ENCODE measurements around the gene DOP1B.
"Not testable (repeated sequence)": the region's sequence is repeated elsewhere in the genome, so short reads cannot be mapped to it uniquely, and the experiment has no call there.

DOP1B gene

GRCh38 chr21:36178349-36178748 is 21.7 kb downstream of the DOP1B start:
- no peak for DNase-seq

- DNase-seq: no peak
Measured at GRCh38 chr21:36179145-36179544, 22.5 kb downstream of the DOP1B start.

DNA sequence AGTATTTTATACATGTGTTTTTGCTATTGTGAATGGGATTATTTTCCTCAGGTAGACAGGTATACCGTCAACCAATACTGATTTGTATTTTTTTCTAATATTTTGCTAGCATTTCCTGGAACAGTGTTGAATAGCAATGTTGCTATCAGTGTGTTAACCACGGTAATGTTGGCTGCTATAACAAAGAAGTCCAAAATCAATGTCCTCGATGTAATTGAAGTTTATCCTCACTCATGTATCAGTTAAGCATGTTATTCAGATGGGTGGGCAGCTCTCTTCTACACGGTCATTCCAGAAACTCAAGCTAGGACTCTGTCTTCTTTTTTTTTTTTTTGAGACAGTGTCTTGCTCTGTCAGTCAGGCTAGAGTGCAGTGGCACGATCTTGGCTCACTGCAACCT is 24.3 kb downstream of the DOP1B start:
- no peak for DNase-seq

- DNase-seq: no peak
Measured at GRCh38 chr21:36183144-36183795, 26.6 kb downstream of the DOP1B start.

DNA sequence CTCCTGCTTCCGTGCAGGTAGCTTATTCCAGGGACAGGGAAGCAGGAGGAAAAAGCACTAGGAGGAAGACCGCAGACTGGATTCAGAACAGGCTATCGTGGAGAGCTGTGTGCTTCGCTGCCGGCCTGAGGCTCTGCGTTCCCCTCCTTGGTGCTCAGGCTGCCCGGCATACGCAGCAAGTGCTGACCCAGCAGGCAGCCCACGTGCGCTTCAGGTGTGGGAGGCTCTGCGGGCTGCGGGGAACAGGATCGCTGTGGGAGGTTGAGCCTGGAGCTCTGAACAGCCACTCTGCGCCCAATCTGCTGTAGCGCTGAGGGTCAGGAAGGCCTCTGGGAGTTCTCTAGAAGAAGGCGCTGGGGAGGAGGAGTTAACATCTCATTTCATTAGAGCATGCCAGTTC is 27.9 kb downstream of the DOP1B start:
- DNase-seq: no peak

DNA sequence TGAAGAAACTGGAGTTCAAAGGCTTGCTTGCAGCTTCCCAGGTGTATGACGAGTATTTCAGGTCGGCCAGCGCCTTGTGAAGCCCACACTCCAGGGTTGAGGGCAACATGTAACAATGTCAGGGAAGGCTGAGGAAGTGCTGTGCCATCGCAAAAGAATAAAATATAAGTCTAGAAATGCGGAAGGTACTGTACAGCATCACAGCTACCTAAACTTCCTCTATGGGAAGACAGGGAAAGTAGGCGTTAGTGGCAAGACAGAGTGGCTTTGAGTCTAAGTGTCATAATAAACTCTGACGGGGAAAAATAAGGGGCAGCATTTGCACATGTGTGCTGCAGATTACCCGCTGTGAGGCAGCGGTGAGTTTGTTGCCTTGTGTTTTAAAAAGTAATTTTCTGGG is 28.9 kb downstream of the DOP1B start:
- no peak for DNase-seq

GRCh38 chr21:36186081-36186480 is 29.5 kb downstream of the DOP1B start:
- no peak for DNase-seq

- DNase-seq: no peak
Measured at GRCh38 chr21:36186506-36187399, 30.1 kb downstream of the DOP1B start.

DNA sequence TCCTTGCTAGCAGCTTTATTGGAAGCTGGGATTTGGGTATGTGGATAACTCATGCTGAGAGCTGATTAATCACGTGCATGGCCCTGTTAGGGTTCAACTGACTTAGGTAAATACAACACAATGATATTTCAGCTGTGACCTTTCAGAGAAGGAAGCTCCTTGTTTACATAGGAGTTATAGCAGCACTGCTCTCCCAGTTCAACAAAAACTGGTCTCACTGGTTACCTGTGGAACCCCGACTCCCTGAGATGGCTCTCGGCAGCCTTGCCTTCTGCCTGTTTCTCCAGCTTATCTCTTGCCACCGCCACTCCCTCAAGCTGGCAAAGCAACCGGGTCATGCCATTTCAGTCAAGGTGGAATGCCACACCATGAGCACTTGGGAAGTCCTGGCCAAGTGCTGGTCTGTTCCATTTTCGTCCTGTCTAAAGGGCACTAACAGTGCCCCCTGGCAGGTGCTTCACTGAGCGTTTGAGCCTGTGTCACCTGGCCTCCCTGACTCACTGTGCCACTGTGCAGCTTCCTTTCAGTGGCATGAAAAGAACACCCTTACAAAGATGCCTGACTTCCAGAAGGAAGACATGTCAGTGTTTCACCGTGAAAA is 31.6 kb downstream of the DOP1B start:
- no peak for DNase-seq

DNA sequence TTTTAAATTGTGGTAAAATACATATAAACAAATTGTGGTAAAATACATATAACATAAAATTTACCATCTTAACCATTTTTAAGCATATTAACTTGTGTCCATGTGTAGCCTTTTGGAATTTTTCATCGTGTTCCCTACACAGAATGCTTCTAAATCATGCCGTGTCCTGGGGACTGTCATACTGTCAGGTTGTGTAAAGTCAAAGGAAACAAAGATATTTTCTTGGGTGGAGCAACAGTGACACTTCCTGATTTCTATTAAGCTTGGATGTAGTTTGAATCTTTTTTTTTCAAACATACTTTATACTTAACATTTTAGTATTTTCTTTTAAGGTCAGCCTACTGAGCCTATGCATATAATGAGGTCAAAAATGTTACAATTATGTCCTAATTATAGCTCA is 32.3 kb downstream of the DOP1B start:
- peak; percentile 10 for DNase-seq

DNA sequence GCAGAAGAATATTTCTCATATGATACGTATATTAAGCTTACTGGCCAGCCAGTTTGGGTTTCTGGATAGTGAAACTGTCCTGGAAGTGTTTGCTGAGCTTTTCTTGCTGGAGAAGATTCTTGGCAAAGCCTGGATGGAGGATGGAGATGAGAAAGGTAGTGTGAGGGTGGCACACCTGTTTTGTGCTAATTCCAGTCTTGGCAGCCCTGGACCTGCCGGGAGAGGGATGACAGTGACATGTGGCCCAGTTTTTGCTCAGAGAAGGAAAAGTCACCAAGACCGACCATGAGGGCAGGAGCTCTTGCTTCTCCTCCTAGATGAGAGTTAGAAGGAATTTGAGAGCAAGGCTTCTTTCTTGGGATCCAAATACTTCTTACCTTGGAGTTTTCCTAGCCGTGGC is 34.1 kb downstream of the DOP1B start:
- no peak for DNase-seq

GRCh38 chr21:36193200-36193599 is 36.6 kb downstream of the DOP1B start:
- DNase-seq: no peak

GRCh38 chr21:36194024-36194423 is 37.4 kb downstream of the DOP1B start:
- DNase-seq: no peak

- no peak for DNase-seq
Measured at GRCh38 chr21:36195613-36196012, 39.0 kb downstream of the DOP1B start.

- no peak for DNase-seq
Measured at GRCh38 chr21:36199021-36199420, 42.4 kb downstream of the DOP1B start.

DNA sequence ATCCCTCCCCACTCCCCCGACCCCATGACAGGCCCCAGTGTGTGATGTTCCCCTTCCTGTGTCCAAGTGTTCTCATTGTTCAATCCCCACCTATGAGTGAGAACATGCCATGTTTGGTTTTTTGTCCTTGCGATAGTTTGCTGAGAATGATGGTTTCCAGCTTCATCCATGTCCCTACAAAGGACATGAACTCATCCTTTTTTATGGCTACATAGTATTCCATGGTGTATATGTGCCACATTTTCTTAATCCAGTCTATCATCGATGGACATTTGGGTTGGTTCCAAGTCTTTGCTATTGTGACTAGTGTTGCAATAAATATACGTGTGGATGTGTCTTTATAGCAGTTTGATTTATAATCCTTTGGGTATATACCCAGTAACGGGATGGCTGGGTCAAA is 43.0 kb downstream of the DOP1B start:
- not testable (repeated sequence) for DNase-seq

DNA sequence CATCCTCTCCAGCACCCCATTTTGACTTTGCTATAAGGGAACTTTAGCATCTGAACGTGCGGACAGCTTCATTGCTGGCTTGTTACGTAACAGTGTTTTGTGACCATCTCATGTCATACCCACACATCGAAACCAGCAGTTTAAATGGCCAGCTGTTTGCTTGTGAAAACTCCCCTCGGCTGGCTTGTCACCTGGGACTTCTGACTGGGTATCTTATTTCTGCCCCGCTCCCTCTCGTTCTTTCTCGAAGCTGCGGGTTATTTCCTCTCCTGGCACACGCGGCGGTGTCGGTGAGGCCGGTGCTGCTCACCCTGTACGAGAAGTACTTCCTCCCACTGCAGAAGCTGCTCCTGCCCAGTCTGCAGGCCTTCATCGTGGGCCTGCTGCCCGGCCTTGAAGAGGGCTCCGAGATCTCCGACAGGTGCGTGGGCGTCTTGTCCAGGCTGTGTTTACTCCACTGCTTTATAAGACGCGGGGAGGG is 43.5 kb downstream of the DOP1B start:
- DNase-seq: no peak

DNA sequence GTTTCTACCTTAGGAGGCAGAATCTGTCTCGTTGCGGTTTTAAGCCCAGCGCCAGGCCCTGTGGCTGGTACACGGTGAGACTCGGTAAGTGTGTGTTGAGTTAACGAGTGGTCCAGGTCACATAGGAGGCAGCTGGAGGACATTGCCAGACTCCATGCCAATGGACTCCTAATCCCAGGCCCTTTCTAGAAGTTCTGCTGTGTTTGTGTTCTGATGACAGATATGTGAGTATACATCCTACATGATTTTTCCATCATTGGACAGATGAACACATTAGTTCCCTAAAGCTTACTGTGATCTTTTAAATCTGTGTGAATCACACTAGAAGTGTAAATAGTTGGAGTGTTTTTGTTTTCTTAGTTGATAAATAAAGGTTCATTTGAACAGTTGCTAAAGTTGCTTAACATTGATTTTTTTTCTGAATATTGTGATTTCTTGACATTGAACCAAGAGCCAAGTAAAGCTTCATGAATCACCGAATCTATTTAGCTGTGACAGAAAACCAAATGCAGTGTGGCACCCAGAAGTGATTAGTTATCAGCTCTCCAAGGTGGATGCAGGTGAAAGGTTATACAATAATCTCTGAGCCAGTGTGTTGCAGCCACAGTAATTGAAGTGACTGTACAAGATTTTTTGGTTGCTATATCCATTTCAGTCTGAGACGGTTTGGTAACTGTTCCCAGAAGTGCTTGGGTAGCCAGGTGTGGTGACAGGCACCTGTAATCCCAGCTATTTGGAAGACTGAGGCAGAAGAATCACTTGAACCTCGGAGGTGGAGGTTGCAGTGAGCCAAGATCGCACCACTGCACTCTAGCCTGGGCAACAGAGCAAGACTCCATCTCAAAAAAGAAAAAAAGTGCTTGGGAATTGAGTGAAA is 46.3 kb downstream of the DOP1B start:
- DNase-seq: no peak

GRCh38 chr21:36203603-36203889 is 46.9 kb downstream of the DOP1B start:
- DNase-seq: no peak

- no peak for DNase-seq
Measured at GRCh38 chr21:36204980-36205379, 48.4 kb downstream of the DOP1B start.

DNA sequence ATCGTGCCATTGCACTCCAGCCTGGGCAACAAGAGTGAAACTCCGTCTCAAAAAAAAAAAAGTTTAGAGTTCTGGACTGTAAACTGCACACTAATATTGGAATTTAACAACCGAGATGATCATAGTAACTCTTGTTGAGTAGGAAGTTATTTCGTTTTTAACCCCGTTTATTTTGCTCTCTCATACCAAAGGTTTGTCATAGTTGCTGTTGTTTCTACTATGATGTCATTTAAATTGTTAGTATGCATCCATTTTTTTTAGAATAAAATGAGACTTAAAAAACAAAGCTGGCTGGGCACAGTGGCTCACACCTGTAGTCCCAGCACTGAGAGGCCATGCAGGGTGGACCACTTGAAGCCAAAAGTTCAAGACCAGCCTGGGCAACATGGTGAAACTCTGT is 49.3 kb downstream of the DOP1B start:
- no peak for DNase-seq

All from CD4-positive, alpha-beta T cell treated with Interleukin-17A for 1 hour (primary cell).